CD14-positive monocyte (primary cell): ENCODE data around the gene NTNG2. TPM values are rescaled to one million over a fixed set of nuclear protein-coding genes. Genes with fewer than 3 reads are reported as not detected.

Source experiments
- DNase-seq, 3 donors: peaks; one replicate each; pipeline ENCODE4 v3.0.0-alpha.2; 2011 to 2022
- H2AFZ ChIP-seq: 2 replicates; pipeline ENCODE4 v1.6.0; 2012; ENCODE audit warnings: mild to moderate bottlenecking, low read depth, low read length, inconsistent platforms; ENCODE audit not compliant: insufficient read depth, poor library complexity, severe bottlenecking
- H3K27ac ChIP-seq, 2 donors: 1 replicate in 1 of 2; 2 replicates in 1 of 2; pipeline ENCODE4 v1.5.1; 2012 to 2013; ENCODE audit warnings: low read length in 2 of 2, control low read depth in 1 of 2, inconsistent platforms in 1 of 2, low read depth in 1 of 2, mild to moderate bottlenecking in 1 of 2
- H3K27me3 ChIP-seq, 2 donors: one replicate each; pipeline versions ENCODE4 v1.6.0 to v1.6.1; 2011 to 2013; ENCODE audit warnings: low read length in 2 of 2; ENCODE audit not compliant: control insufficient read depth in 2 of 2, insufficient read depth in 2 of 2
- H3K36me3 ChIP-seq, 2 donors: replicated peaks in 1 of 2; 1 replicate in 1 of 2; 2 replicates in 1 of 2; pipeline versions ENCODE4 v1.5.1 to v1.6.1; 2012 to 2013; ENCODE audit warnings: low read length in 2 of 2, control low read depth in 1 of 2, inconsistent platforms in 1 of 2, mild to moderate bottlenecking in 1 of 2; ENCODE audit not compliant: insufficient read depth in 2 of 2, control insufficient read depth in 1 of 2
- H3K4me1 ChIP-seq, 2 donors: 1 replicate in 1 of 2; 2 replicates in 1 of 2; pipeline versions ENCODE4 v1.5.1 to v1.6.1; 2012 to 2013; ENCODE audit warnings: low read length in 2 of 2, control low read depth in 1 of 2, inconsistent platforms in 1 of 2, mild to moderate bottlenecking in 1 of 2, moderate library complexity in 1 of 2; ENCODE audit not compliant: insufficient read depth in 2 of 2, control insufficient read depth in 1 of 2
- H3K4me2 ChIP-seq: replicated peaks from 2 replicates; pipeline ENCODE3; 2012; ENCODE audit warnings: low read length, moderate library complexity, mild to moderate bottlenecking; ENCODE audit not compliant: poor library complexity, severe bottlenecking; ENCODE audit errors: extremely low read depth
- H3K4me3 ChIP-seq, 3 experiments: fragments of 200-600 bp in 1 of 3; sonication (generic) in 1 of 3; replicated peaks in 1 of 3; 1 replicate in 2 of 3; 2 replicates in 1 of 3; pipeline ENCODE4 v1.5.1; 2011 to 2013; ENCODE audit warnings: low read length in 3 of 3, mild to moderate bottlenecking in 3 of 3, control low read depth in 2 of 3, low read depth in 2 of 3, inconsistent platforms in 1 of 3, moderate library complexity in 1 of 3
- H3K79me2 ChIP-seq: 2 replicates; pipeline ENCODE4 v1.6.0; 2012; ENCODE audit warnings: mild to moderate bottlenecking, control low read depth, inconsistent platforms, low read length, moderate library complexity; ENCODE audit not compliant: insufficient read depth
- H3K9ac ChIP-seq: 2 replicates; pipeline ENCODE4 v1.6.0; 2017; ENCODE audit warnings: low read length, mild to moderate bottlenecking; ENCODE audit not compliant: insufficient read depth, poor library complexity, severe bottlenecking
- H3K9me3 ChIP-seq, 2 donors: replicated peaks in 1 of 2; 1 replicate in 1 of 2; 2 replicates in 1 of 2; pipeline versions ENCODE4 v1.5.1 to v1.6.1; 2012 to 2013; ENCODE audit warnings: low read length in 2 of 2, control low read depth in 1 of 2; ENCODE audit not compliant: control insufficient read depth in 1 of 2, insufficient read depth in 1 of 2
- H4K20me1 ChIP-seq: 2 replicates; pipeline ENCODE4 v1.6.0; 2012; ENCODE audit warnings: mild to moderate bottlenecking, low read length, control low read depth, moderate library complexity; ENCODE audit not compliant: insufficient read depth
- H3K27ac Mint-ChIP-seq, 7 donors: one replicate each; pipeline ENCODE4 v1.8.0; 2020; ENCODE audit warnings: mild to moderate bottlenecking in 7 of 7, mixed read lengths in 7 of 7, moderate library complexity in 6 of 7, inconsistent platforms in 2 of 7
- H3K27me3 Mint-ChIP-seq, 3 donors: one replicate each; pipeline ENCODE4 v1.8.0; 2021 to 2022; ENCODE audit warnings: low read depth in 3 of 3, mild to moderate bottlenecking in 3 of 3, mixed read lengths in 3 of 3, moderate library complexity in 3 of 3, inconsistent platforms in 1 of 3
- H3K36me3 Mint-ChIP-seq, 2 donors: one replicate each; pipeline ENCODE4 v1.8.0; 2020; ENCODE audit warnings: mixed read lengths in 2 of 2, inconsistent platforms in 1 of 2, mild to moderate bottlenecking in 1 of 2
- H3K4me1 Mint-ChIP-seq: one replicate; pipeline ENCODE4 v1.8.0; 2020; ENCODE audit warnings: mild to moderate bottlenecking, mixed read lengths
- H3K4me3 Mint-ChIP-seq, 2 donors: one replicate each; pipeline ENCODE4 v1.8.0; 2020; ENCODE audit warnings: mild to moderate bottlenecking in 2 of 2, mixed read lengths in 2 of 2, moderate library complexity in 1 of 2
- H3K9me3 Mint-ChIP-seq, 7 donors: one replicate each; pipeline ENCODE4 v1.8.0; 2020 to 2022; ENCODE audit warnings: mixed read lengths in 7 of 7, mild to moderate bottlenecking in 6 of 7, moderate library complexity in 6 of 7, inconsistent platforms in 2 of 7
- WGBS: methylation state at CpG from one replicate; pipeline ENCODE4 v1.1.5; 2013; ENCODE audit warnings: missing lambda C conversion rate; ENCODE audit not compliant: insufficient coverage; 5-methylcytosine and 5-hydroxymethylcytosine counted together
- intact Hi-C, 2 donors: fragments of 100-400 bp; cut with micrococcal nuclease; formaldehyde crosslinking; loops; one replicate each; pipeline versions ENCODE4 v1.15.0 to v1.15.1; 2023
- polyA plus RNA-seq, 3 donors: library from polyadenylated mRNA; depleted of rRNA in 1 of 3; unstranded in 2 of 3; stranded (reverse) in 1 of 3; fragments of 300-500 nt in 2 of 3; fragments of >200 nt in 1 of 3; fragmentation: Illumina TruSeq in 2 of 3; gene quantifications; 1 replicate in 2 of 3; 2 replicates in 1 of 3; pipeline ENCODE4 v1.2.3, GENCODE V29; 2012 to 2021
- TF ChIP-seq, protein P1 (sequence below): fragments of 200-600 bp; IDR thresholded peaks from one replicate; pipeline ENCODE4 v1.8.0; 2022; ENCODE audit warnings: antibody characterized with exemption, mild to moderate bottlenecking

Gene NTNG2
- polyA plus RNA-seq, 3 donors = 2.1 to 10.0 (median 5.0) TPM

GRCh38 chr9:132156262-132156661 lies 5.6 kb upstream of the NTNG2 start:
- H4K20me1 ChIP-seq = no peaks in the 10 kb centered on the region
- Mint-ChIP-seq H3K4me3 (no peak overlapping the region), H3K4me1 (peaks cover 9% of the 10 kb centered on the region), H3K27ac (no peak overlapping the region), H3K27me3 (peaks cover 31 to 48% (median 38%) of the 10 kb centered on the region in 3 donors), H3K36me3 (no peaks in the 10 kb centered on the region), H3K9me3 (no peaks in the 10 kb centered on the region)
- H2AFZ ChIP-seq = no peak overlapping the region
- peaks cover 2 to 34% of the 10 kb centered on the region in 2 donors for H3K27me3 ChIP-seq
- H3K9me3 ChIP-seq = no peaks in the 10 kb centered on the region
- DNase-seq = no peak
- TF ChIP-seq, protein P1, sequence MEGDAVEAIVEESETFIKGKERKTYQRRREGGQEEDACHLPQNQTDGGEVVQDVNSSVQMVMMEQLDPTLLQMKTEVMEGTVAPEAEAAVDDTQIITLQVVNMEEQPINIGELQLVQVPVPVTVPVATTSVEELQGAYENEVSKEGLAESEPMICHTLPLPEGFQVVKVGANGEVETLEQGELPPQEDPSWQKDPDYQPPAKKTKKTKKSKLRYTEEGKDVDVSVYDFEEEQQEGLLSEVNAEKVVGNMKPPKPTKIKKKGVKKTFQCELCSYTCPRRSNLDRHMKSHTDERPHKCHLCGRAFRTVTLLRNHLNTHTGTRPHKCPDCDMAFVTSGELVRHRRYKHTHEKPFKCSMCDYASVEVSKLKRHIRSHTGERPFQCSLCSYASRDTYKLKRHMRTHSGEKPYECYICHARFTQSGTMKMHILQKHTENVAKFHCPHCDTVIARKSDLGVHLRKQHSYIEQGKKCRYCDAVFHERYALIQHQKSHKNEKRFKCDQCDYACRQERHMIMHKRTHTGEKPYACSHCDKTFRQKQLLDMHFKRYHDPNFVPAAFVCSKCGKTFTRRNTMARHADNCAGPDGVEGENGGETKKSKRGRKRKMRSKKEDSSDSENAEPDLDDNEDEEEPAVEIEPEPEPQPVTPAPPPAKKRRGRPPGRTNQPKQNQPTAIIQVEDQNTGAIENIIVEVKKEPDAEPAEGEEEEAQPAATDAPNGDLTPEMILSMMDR = no peak
- no peaks in the 10 kb centered on the region for H3K79me2 ChIP-seq
- no peak overlapping the region for H3K4me2 ChIP-seq
- H3K27ac ChIP-seq = no peak overlapping the region
- peaks cover 8 to 9% of the 10 kb centered on the region in 2 donors for H3K4me1 ChIP-seq
- no peak overlapping the region for H3K4me3 ChIP-seq
- intact Hi-C loops = no loop called here
- 100% methylated on average over 3 of the region's 5 CpGs for WGBS
- H3K36me3 ChIP-seq = no peaks in the 10 kb centered on the region
- H3K9ac ChIP-seq = no peak overlapping the region

- H4K20me1 ChIP-seq = no peaks in the 10 kb centered on the region
- H3K36me3 ChIP-seq = no peaks in the 10 kb centered on the region
- no peak overlapping the region for H3K9ac ChIP-seq
- H3K4me1 Mint-ChIP-seq = peaks cover 14% of the 10 kb centered on the region
- H3K27me3 ChIP-seq = peaks cover 2 to 39% of the 10 kb centered on the region in 2 donors
- H3K4me3 ChIP-seq = no peak overlapping the region
- H3K4me2 ChIP-seq = no peak overlapping the region
- intact Hi-C loops = no loop called here
- no peak overlapping the region for H2AFZ ChIP-seq
- no peak for DNase-seq
- peaks cover 8 to 16% of the 10 kb centered on the region in 2 donors for H3K4me1 ChIP-seq
- peaks cover 2 to 6% of the 10 kb centered on the region in 2 donors for H3K36me3 Mint-ChIP-seq
- peak overlapping the region in 1 of 7 donors; percentile 21 for H3K27ac Mint-ChIP-seq
- no peaks in the 10 kb centered on the region for H3K79me2 ChIP-seq
- no peaks in the 10 kb centered on the region for H3K9me3 ChIP-seq
- H3K27me3 Mint-ChIP-seq = peaks cover 34 to 53% (median 38%) of the 10 kb centered on the region in 3 donors
- H3K27ac ChIP-seq = no peak overlapping the region
- H3K4me3 Mint-ChIP-seq = no peak overlapping the region
- peaks cover 0 to 8% (median 4%) of the 10 kb centered on the region in 7 donors for H3K9me3 Mint-ChIP-seq
- TF ChIP-seq, protein P1 = no peak
- 91% methylated on average over 16 of the region's 19 CpGs for WGBS
Observed at GRCh38 chr9:132157347-132158116, 4.3 kb upstream of the NTNG2 start.
